GM19023 (cell line): Measurements from ENCODE around the gene PNPLA7.
"Not testable (repeated sequence)": the region's sequence is repeated elsewhere in the genome, so short reads cannot be mapped to it uniquely, and the experiment has no call there.

ENCODE experiments used
- ATAC-seq: cut with Tn5 transposase; IDR thresholded peaks from one replicate; pipeline ENCODE4 v1.9.1; 2021; ENCODE audit warnings: mild to moderate bottlenecking, moderate library complexity; ENCODE audit not compliant: unreplicated experiment

PNPLA7 gene

GRCh38 chr9:137543237-137543963 lies 6.8 kb downstream of the PNPLA7 start:
- ATAC-seq: no peak

GRCh38 chr9:137542486-137542885 lies 7.7 kb downstream of the PNPLA7 start:
- ATAC-seq: no peak

- no peak for ATAC-seq
These were observed 9.7 kb downstream of the PNPLA7 start for GRCh38 chr9:137540536-137540935.

GRCh38 chr9:137538058-137538457 lies 12.1 kb downstream of the PNPLA7 start:
- no peak for ATAC-seq

- ATAC-seq: not testable (repeated sequence)
These were observed 13.5 kb downstream of the PNPLA7 start for GRCh38 chr9:137536594-137537131.

GRCh38 chr9:137535120-137535428 lies 15.1 kb downstream of the PNPLA7 start:
- no peak for ATAC-seq

GRCh38 chr9:137534256-137535119 lies 15.7 kb downstream of the PNPLA7 start:
- ATAC-seq: no peak

- ATAC-seq: not testable (repeated sequence)
These were observed 17.2 kb downstream of the PNPLA7 start for GRCh38 chr9:137532891-137533468.

- ATAC-seq: no peak
These were observed 19.0 kb downstream of the PNPLA7 start for GRCh38 chr9:137531099-137531765.

- ATAC-seq: no peak
These were observed 19.9 kb downstream of the PNPLA7 start for GRCh38 chr9:137530331-137530730.

GRCh38 chr9:137524981-137525317 lies 25.3 kb downstream of the PNPLA7 start:
- ATAC-seq: no peak

GRCh38 chr9:137524161-137524980 lies 25.8 kb downstream of the PNPLA7 start:
- no peak for ATAC-seq

GRCh38 chr9:137522746-137523455 lies 27.3 kb downstream of the PNPLA7 start:
- ATAC-seq: no peak

- no peak for ATAC-seq
These were observed 28.7 kb downstream of the PNPLA7 start for GRCh38 chr9:137521405-137521985.

- no peak for ATAC-seq
These were observed 29.4 kb downstream of the PNPLA7 start for GRCh38 chr9:137520614-137521404.

GRCh38 chr9:137519553-137519952 lies 30.6 kb downstream of the PNPLA7 start:
- no peak for ATAC-seq

GRCh38 chr9:137518661-137519459 lies 31.3 kb downstream of the PNPLA7 start:
- not testable (repeated sequence) for ATAC-seq
